ENCODE measurements around the gene RNF19B. TPM values are rescaled to one million over a fixed set of nuclear protein-coding genes. Genes with fewer than 3 reads are reported as not detected.

RNF19B gene
- total RNA-seq, 1 experiment from 2014 or later: 22.5 TPM

DNA sequence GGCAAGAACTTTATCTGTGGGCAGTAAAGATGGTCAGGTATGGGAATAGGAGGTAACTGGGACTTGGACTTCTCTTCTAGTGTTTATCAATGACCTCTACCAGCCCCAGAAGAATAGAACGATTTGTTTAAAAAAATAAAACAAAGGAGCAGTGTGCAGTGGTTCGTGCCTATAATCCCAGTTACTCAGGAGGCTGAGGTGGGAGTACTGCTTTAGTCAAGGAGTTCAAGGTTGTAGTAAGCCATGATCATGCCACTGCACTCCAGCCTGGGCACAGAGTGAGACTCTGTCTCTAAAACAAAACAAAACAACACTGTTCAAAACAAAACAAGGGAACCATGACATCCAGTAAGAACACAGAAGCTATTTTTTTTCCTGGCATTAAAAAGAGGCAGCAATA is 4.3 kb downstream of the RNF19B start (continued):
- TF ChIP-seq TCF7L2 (IDR thresholded peaks at IDR 0.05; ENCODE audit: borderline replicate concordance, extremely low read depth, insufficient read depth, insufficient read length): no peak
- TF ChIP-seq, protein P1, sequence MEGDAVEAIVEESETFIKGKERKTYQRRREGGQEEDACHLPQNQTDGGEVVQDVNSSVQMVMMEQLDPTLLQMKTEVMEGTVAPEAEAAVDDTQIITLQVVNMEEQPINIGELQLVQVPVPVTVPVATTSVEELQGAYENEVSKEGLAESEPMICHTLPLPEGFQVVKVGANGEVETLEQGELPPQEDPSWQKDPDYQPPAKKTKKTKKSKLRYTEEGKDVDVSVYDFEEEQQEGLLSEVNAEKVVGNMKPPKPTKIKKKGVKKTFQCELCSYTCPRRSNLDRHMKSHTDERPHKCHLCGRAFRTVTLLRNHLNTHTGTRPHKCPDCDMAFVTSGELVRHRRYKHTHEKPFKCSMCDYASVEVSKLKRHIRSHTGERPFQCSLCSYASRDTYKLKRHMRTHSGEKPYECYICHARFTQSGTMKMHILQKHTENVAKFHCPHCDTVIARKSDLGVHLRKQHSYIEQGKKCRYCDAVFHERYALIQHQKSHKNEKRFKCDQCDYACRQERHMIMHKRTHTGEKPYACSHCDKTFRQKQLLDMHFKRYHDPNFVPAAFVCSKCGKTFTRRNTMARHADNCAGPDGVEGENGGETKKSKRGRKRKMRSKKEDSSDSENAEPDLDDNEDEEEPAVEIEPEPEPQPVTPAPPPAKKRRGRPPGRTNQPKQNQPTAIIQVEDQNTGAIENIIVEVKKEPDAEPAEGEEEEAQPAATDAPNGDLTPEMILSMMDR (IDR thresholded peaks at IDR 0.05 in 2 of 3, conservative IDR thresholded peaks at IDR 0.05 in 1 of 3; ENCODE audit: borderline replicate concordance in 1 of 3, insufficient read depth in 1 of 3, low read depth in 2 of 3, low read length in 2 of 3): no peak

DNA sequence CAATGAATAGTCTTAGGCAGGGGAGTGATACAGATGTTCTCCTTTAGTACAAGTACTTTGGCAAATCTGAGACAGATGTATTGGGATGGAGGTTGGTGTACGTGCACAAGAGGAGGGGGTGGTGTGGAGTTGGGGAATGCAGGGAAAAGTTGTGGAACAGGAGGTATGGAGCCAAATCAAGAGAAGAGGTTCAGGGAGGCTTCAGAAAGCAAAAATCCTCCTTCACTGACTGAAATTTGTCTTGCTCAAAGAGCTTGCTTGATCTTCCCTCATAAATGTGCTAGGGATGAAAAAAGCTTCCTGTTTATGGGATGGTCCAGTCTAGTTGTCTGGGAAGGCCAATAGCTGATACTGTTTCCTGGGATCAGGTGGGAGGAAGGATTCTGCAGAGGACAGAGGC is 5.8 kb downstream of the RNF19B start:
- DNase-seq (ENCODE audit: low read depth, low spot score) (no peak), ATAC-seq (no peak)
- peaks cover 22 to 37% of the 10 kb centered on the region in 2 experiments for H3K4me1 ChIP-seq (ENCODE audit: control insufficient read depth in 1 of 2, insufficient read depth in 2 of 2, low read length in 2 of 2)
- H3K4me2 ChIP-seq (ENCODE audit: low read length): no peak overlapping the region
- H2AFZ ChIP-seq (ENCODE audit: low read depth, low read length, poor library complexity, severe bottlenecking): no peak overlapping the region
- no TSS peak for BruUV-seq (replicated peaks)
- intact Hi-C loops (cut with micrococcal nuclease): no loop called here
- TF ChIP-seq YY1 (IDR thresholded peaks at IDR 0.05; ENCODE audit: extremely low read depth, insufficient replicate concordance, low read depth, low read length) (no peak), ZNF274 (IDR thresholded peaks at IDR 0.05; ENCODE audit: low read depth, low read length) (no peak), CBX3 (IDR thresholded peaks at IDR 0.05; ENCODE audit: low read depth) (no peak), ZFX (IDR thresholded peaks at IDR 0.05) (no peak), POLR2A (IDR thresholded peaks at IDR 0.05; ENCODE audit: borderline replicate concordance, extremely low read depth, insufficient read depth, insufficient read length) (no peak), TCF7L2 (IDR thresholded peaks at IDR 0.05; ENCODE audit: borderline replicate concordance, extremely low read depth, insufficient read depth, insufficient read length) (no peak), SIN3A (IDR thresholded peaks at IDR 0.05; ENCODE audit: low read depth) (no peak), SP1 (IDR thresholded peaks at IDR 0.05; ENCODE audit: low read depth) (no peak), FOSL1 (IDR thresholded peaks at IDR 0.05; ENCODE audit: low read depth) (no peak), POLR2AphosphoS5 (IDR thresholded peaks at IDR 0.05; ENCODE audit: low read depth, low read length) (no peak), JUND (IDR thresholded peaks at IDR 0.05) (no peak), RAD21 (IDR thresholded peaks at IDR 0.05; ENCODE audit: low read depth) (no peak), EZH2 (IDR thresholded peaks at IDR 0.05) (no peak)
- TF ChIP-seq, protein P1 (IDR thresholded peaks at IDR 0.05 in 2 of 3, conservative IDR thresholded peaks at IDR 0.05 in 1 of 3; ENCODE audit: borderline replicate concordance in 1 of 3, insufficient read depth in 1 of 3, low read depth in 2 of 3, low read length in 2 of 3): no peak
- CTCF ChIA-PET: interaction anchor here (1.4 kb wide), 1 partner anchor 25 kb away, joined by 3 read pairs; no protein-coding TSS in a partner anchor
- H3K36me3 ChIP-seq (ENCODE audit: control insufficient read depth in 1 of 2, insufficient read depth in 2 of 2, low read length in 2 of 2): no peaks in the 10 kb centered on the region
- POLR2A ChIA-PET: no interaction called here
- peaks cover 80% of the 10 kb centered on the region for H3K79me2 ChIP-seq (ENCODE audit: insufficient read depth, low read length)
- no peaks in the 10 kb centered on the region for H3K9me3 ChIP-seq (ENCODE audit: control insufficient read depth in 1 of 2, insufficient read depth in 1 of 2, low read depth in 1 of 2, low read length in 2 of 2)
- H4K20me1 ChIP-seq (ENCODE audit: insufficient read depth): no peaks in the 10 kb centered on the region; the same call in 1 of the 2 replicates
- H3K27ac ChIP-seq (ENCODE audit: low read depth, low read length): no peak overlapping the region
- H3K27me3 ChIP-seq (ENCODE audit: insufficient read depth, low read length): no peaks in the 10 kb centered on the region
- no peaks in the 10 kb centered on the region for H3K9me2 ChIP-seq (ENCODE audit: insufficient read depth)
- H3K9ac ChIP-seq (ENCODE audit: low read length): no peak overlapping the region
- no peak overlapping the region for H3K4me3 ChIP-seq (replicated peaks in 1 of 2; ENCODE audit: low read depth in 1 of 2, low read length in 2 of 2)
- RAD21 ChIA-PET (ENCODE audit: low non-redundant PET in 1 of 2, low total read pairs in 2 of 2, uncharacterized antibody in 2 of 2, unreplicated experiment in 2 of 2): no interaction called here

Measured in HCT116 (cell line).